ENCODE measurements around the gene SH3BP1. TPM values are rescaled to one million over a fixed set of nuclear protein-coding genes. Genes with fewer than 3 reads are reported as not detected.

SH3BP1 gene
- polyA plus RNA-seq, 1 donor from 2014 or later, result 0.63 TPM

GRCh38 chr22:37672920-37673455 lies 33.5 kb downstream of the SH3BP1 start:
- no peak overlapping the region for H2AFZ ChIP-seq (ENCODE audit: low read depth, low read length)
- no peaks in the 10 kb centered on the region for H3K36me3 ChIP-seq (ENCODE audit: insufficient read depth, low read length)
- H4K20me1 ChIP-seq (ENCODE audit: insufficient read depth), result no peaks in the 10 kb centered on the region
- no peak overlapping the region for H3K4me3 ChIP-seq (ENCODE audit: low read length)
- H3F3A ChIP-seq (ENCODE audit: insufficient read depth, low read length, poor library complexity, severe bottlenecking), result no peaks in the 10 kb centered on the region
- H3K27me3 ChIP-seq (ENCODE audit: insufficient read depth, low read depth, low read length), result no peaks in the 10 kb centered on the region
- H3K27ac ChIP-seq (ENCODE audit: low read length), result no peak overlapping the region
- H3K9ac ChIP-seq (ENCODE audit: low read length), result no peak overlapping the region
- H3K9me2 ChIP-seq (ENCODE audit: insufficient read depth, low read length), result no peaks in the 10 kb centered on the region
- H3K79me2 ChIP-seq (replicated peaks; ENCODE audit: insufficient read depth, low read length), result no peaks in the 10 kb centered on the region
- no peak for TF ChIP-seq REST (IDR thresholded peaks at IDR 0.05; ENCODE audit: borderline replicate concordance)
- no peak for TF ChIP-seq TAF1 (IDR thresholded peaks at IDR 0.05; ENCODE audit: low read depth)
- TF ChIP-seq RAD21 (conservative IDR thresholded peaks at IDR 0.05), result no peak
- no peak for TF ChIP-seq SMC3 (conservative IDR thresholded peaks at IDR 0.05; ENCODE audit: poor library complexity)
- no peak for TF ChIP-seq EP300 (conservative IDR thresholded peaks at IDR 0.05; ENCODE audit: poor library complexity, severe bottlenecking)
- no peak for TF ChIP-seq CTCF (IDR thresholded peaks at IDR 0.05; ENCODE audit: poor library complexity, severe bottlenecking)
- TF ChIP-seq POLR2AphosphoS5 (IDR thresholded peaks at IDR 0.05), result no peak
- H3K4me2 ChIP-seq (ENCODE audit: low read length), result no peak overlapping the region
- no peaks in the 10 kb centered on the region for H3K9me3 ChIP-seq (ENCODE audit: low read length)

- Histone ChIP-seq H3K9me2 (ENCODE audit: insufficient read depth, low read length) (no peaks in the 10 kb centered on the region), H4K20me1 (ENCODE audit: insufficient read depth) (no peaks in the 10 kb centered on the region), H3K4me2 (ENCODE audit: low read length) (no peak overlapping the region), H3F3A (ENCODE audit: insufficient read depth, low read length, poor library complexity, severe bottlenecking) (no peaks in the 10 kb centered on the region), H3K27ac (ENCODE audit: low read length) (no peak overlapping the region), H3K79me2 (replicated peaks; ENCODE audit: insufficient read depth, low read length) (no peaks in the 10 kb centered on the region), H2AFZ (ENCODE audit: low read depth, low read length) (no peak overlapping the region), H3K36me3 (ENCODE audit: insufficient read depth, low read length) (no peaks in the 10 kb centered on the region), H3K4me3 (ENCODE audit: low read length) (no peak overlapping the region), H3K9me3 (ENCODE audit: low read length) (no peaks in the 10 kb centered on the region), H3K27me3 (ENCODE audit: insufficient read depth, low read depth, low read length) (no peaks in the 10 kb centered on the region), H3K9ac (ENCODE audit: low read length) (no peak overlapping the region)
- TF ChIP-seq MXI1 (conservative IDR thresholded peaks at IDR 0.05; ENCODE audit: poor library complexity, severe bottlenecking), result no peak
- no peak for TF ChIP-seq TAF1 (IDR thresholded peaks at IDR 0.05; ENCODE audit: low read depth)
- no peak for TF ChIP-seq REST (IDR thresholded peaks at IDR 0.05; ENCODE audit: borderline replicate concordance)
- no peak for TF ChIP-seq EZH2 (IDR thresholded peaks at IDR 0.05; ENCODE audit: borderline replicate concordance, insufficient read depth, low read length, poor library complexity, severe bottlenecking)
- no peak for TF ChIP-seq SMC3 (conservative IDR thresholded peaks at IDR 0.05; ENCODE audit: poor library complexity)
- no peak for TF ChIP-seq POLR2AphosphoS5 (IDR thresholded peaks at IDR 0.05)
- no peak for TF ChIP-seq RAD21 (conservative IDR thresholded peaks at IDR 0.05)
- TF ChIP-seq CTCF (IDR thresholded peaks at IDR 0.05; ENCODE audit: poor library complexity, severe bottlenecking), result no peak
- TF ChIP-seq EP300 (conservative IDR thresholded peaks at IDR 0.05; ENCODE audit: poor library complexity, severe bottlenecking), result no peak
These were observed 34.8 kb downstream of the SH3BP1 start for GRCh38 chr22:37674248-37674647.

Data from neural cell (in vitro differentiated cells).